Neutrophil (primary cell): ENCODE measurements around the gene MRPS11.
"Not testable (repeated sequence)": the region's sequence is repeated elsewhere in the genome, so short reads cannot be mapped to it uniquely, and the experiment has no call there.

Experiments used
- H3K27ac ChIP-seq: fragments of 200-600 bp; sonication (generic); 2 replicates; pipeline ENCODE4 v1.5.1; 2016; ENCODE audit warnings: mild to moderate bottlenecking, moderate library complexity
- H3K27me3 ChIP-seq: fragments of 200-600 bp; sonication (generic); 2 replicates; pipeline ENCODE4 v1.6.0; 2016; ENCODE audit warnings: mild to moderate bottlenecking
- H3K36me3 ChIP-seq: fragments of 200-600 bp; sonication (generic); 2 replicates; pipeline ENCODE4 v1.5.1; 2017
- H3K4me1 ChIP-seq, 2 experiments: fragments of 200-600 bp in 1 of 2; sonication (generic) in 1 of 2; 1 replicate in 1 of 2; 2 replicates in 1 of 2; pipeline versions ENCODE4 v1.5.1 to v1.6.1; 2013 to 2016; ENCODE audit warnings: low read depth in 1 of 2, low read length in 1 of 2, mild to moderate bottlenecking in 1 of 2, moderate library complexity in 1 of 2; ENCODE audit not compliant: control insufficient read depth in 1 of 2, insufficient read depth in 1 of 2
- H3K4me3 ChIP-seq, 2 experiments: fragments of 200-600 bp in 1 of 2; sonication (generic) in 1 of 2; 1 replicate in 1 of 2; 2 replicates in 1 of 2; pipeline ENCODE4 v1.5.1; 2013 to 2016; ENCODE audit warnings: low read depth in 1 of 2, low read length in 1 of 2, mild to moderate bottlenecking in 1 of 2, moderate library complexity in 1 of 2
- H3K9me3 ChIP-seq: fragments of 200-600 bp; sonication (generic); 2 replicates; pipeline ENCODE4 v1.5.1; 2016
- CTCF ChIP-seq: fragments of 200-600 bp; sonication (generic); IDR thresholded peaks from 2 replicates; pipeline ENCODE4 v1.5.1; 2016; ENCODE audit warnings: antibody characterized with exemption

MRPS11 gene

GRCh38 chr15:88428805-88429605, 38.5 kb upstream of the MRPS11 start:
- Histone ChIP-seq H3K27me3 (peaks cover 47% of the 10 kb centered on the region), H3K36me3 (no peaks in the 10 kb centered on the region), H3K9me3 (no peaks in the 10 kb centered on the region), H3K4me3 (no peak overlapping the region), H3K27ac (no peak overlapping the region), H3K4me1 (no peaks in the 10 kb centered on the region)
- TF ChIP-seq CTCF, result no peak

GRCh38 chr15:88430051-88430450, 37.5 kb upstream of the MRPS11 start:
- Histone ChIP-seq H3K27ac (no peak overlapping the region), H3K27me3 (peaks cover 49% of the 10 kb centered on the region), H3K4me3 (no peak overlapping the region), H3K4me1 (no peaks in the 10 kb centered on the region), H3K36me3 (no peaks in the 10 kb centered on the region), H3K9me3 (no peaks in the 10 kb centered on the region)
- TF ChIP-seq CTCF, result no peak

- peaks cover 47% of the 10 kb centered on the region for H3K27me3 ChIP-seq
- no peak overlapping the region for H3K4me3 ChIP-seq
- no peaks in the 10 kb centered on the region for H3K9me3 ChIP-seq
- TF ChIP-seq CTCF, result no peak
- no peaks in the 10 kb centered on the region for H3K36me3 ChIP-seq
- H3K4me1 ChIP-seq, result no peaks in the 10 kb centered on the region
- no peak overlapping the region for H3K27ac ChIP-seq
Observed at GRCh38 chr15:88431441-88431840, 36.1 kb upstream of the MRPS11 start.

GRCh38 chr15:88433046-88433685, 34.3 kb upstream of the MRPS11 start:
- H3K4me1 ChIP-seq, result no peaks in the 10 kb centered on the region
- H3K9me3 ChIP-seq, result no peaks in the 10 kb centered on the region
- H3K4me3 ChIP-seq, result no peak overlapping the region
- no peaks in the 10 kb centered on the region for H3K36me3 ChIP-seq
- H3K27ac ChIP-seq, result no peak overlapping the region
- peaks cover 33% of the 10 kb centered on the region for H3K27me3 ChIP-seq
- TF ChIP-seq CTCF, result no peak

- H3K9me3 ChIP-seq, H3K4me3 ChIP-seq, H3K27ac ChIP-seq, H3K36me3 ChIP-seq, H3K4me1 ChIP-seq: not testable (repeated sequence)
- peaks cover 25% of the 10 kb centered on the region for H3K27me3 ChIP-seq
Observed at GRCh38 chr15:88434106-88434505, 33.4 kb upstream of the MRPS11 start.

- Histone ChIP-seq H3K27me3 (peaks cover 37% of the 10 kb centered on the region), H3K36me3 (no peaks in the 10 kb centered on the region), H3K27ac (no peak overlapping the region), H3K4me3 (no peak overlapping the region), H3K4me1 (no peaks in the 10 kb centered on the region), H3K9me3 (no peaks in the 10 kb centered on the region)
- TF ChIP-seq CTCF, result no peak
Observed at GRCh38 chr15:88438181-88438580, 29.3 kb upstream of the MRPS11 start.
